GM12878 (cell line): Measurements from ENCODE around the gene SAMD15. TPM values are rescaled to one million over a fixed set of nuclear protein-coding genes. Genes with fewer than 3 reads are reported as not detected.
A peak's percentile ranks its signal among the peaks of the same experiment; 100 is the strongest.

ENCODE experiments used
- ATF7 ChIP-seq: fragments of 450-650 bp; IDR thresholded peaks from 2 replicates; pipeline ENCODE4 v1.6.1; 2016; ENCODE audit warnings: low read depth, mild to moderate bottlenecking
- FOXM1 ChIP-seq: IDR thresholded peaks from 2 replicates; pipeline ENCODE4 v1.6.1; 2012; ENCODE audit warnings: low read depth, mild to moderate bottlenecking, inconsistent platforms, low read length, moderate library complexity
- GABPA ChIP-seq: IDR thresholded peaks from 2 replicates; pipeline ENCODE4 v1.6.1; 2014; ENCODE audit warnings: antibody characterized with exemption, low read depth, mild to moderate bottlenecking, inconsistent platforms
- IKZF2 ChIP-seq, 2 experiments: fragments of 450-650 bp; IDR thresholded peaks; 2 replicates each; pipeline ENCODE4 v1.6.1; 2017; ENCODE audit warnings: mild to moderate bottlenecking in 2 of 2, moderate library complexity in 2 of 2
- IRF4 ChIP-seq: IDR thresholded peaks from 2 replicates; pipeline ENCODE4 v1.6.1; 2011; ENCODE audit warnings: low read depth, low read length
- JUND ChIP-seq: IDR thresholded peaks from 2 replicates; pipeline ENCODE4 v1.6.1; 2012; ENCODE audit warnings: low read depth, mild to moderate bottlenecking, low read length, improper control_type of control experiment, moderate library complexity
- MTA3 ChIP-seq: IDR thresholded peaks from 2 replicates; pipeline ENCODE4 v1.6.1; 2012; ENCODE audit warnings: low read length, inconsistent platforms, borderline replicate concordance
- NBN ChIP-seq: fragments of 450-650 bp; IDR thresholded peaks from 2 replicates; pipeline ENCODE4 v1.6.1; 2016
- NR2F1 ChIP-seq: fragments of 450-650 bp; conservative IDR thresholded peaks from 2 replicates; pipeline ENCODE4 v1.6.1; 2017; ENCODE audit warnings: mild to moderate bottlenecking
- POLR2AphosphoS2 ChIP-seq: IDR thresholded peaks from 2 replicates; pipeline ENCODE4 v1.6.1; 2011; ENCODE audit warnings: low read depth, mild to moderate bottlenecking, low read length, improper control_type of control experiment, moderate library complexity
- REST ChIP-seq: IDR thresholded peaks from 2 replicates; pipeline ENCODE4 v1.6.1; 2012; ENCODE audit warnings: mild to moderate bottlenecking, low read depth, low read length
- ZBTB4 ChIP-seq: fragments of 450-650 bp; formaldehyde crosslinking; IDR thresholded peaks from 2 replicates; pipeline ENCODE4 v1.4.0; 2022; ENCODE audit warnings: mild to moderate bottlenecking, moderate library complexity
- ZNF384 ChIP-seq: IDR thresholded peaks from 2 replicates; pipeline ENCODE4 v1.6.1; 2012; ENCODE audit warnings: low read depth, mild to moderate bottlenecking, low read length, improper control_type of control experiment, borderline replicate concordance
- polyA plus RNA-seq, 11 experiments: library from polyadenylated mRNA; depleted of rRNA in 4 of 11; unstranded in 6 of 11; stranded (reverse) in 5 of 11; fragments of >200 nt; fragmentation: Nextera tagmentation in 4 of 11; fragmentation: Illumina TruSeq in 1 of 11; extraction: Ambion mirVana in 4 of 11; extraction: Trizol in 1 of 11; gene quantifications; 1 replicate in 1 of 11; 2 replicates in 10 of 11; pipeline versions ENCODE4 v1.2.1 to v1.2.3, GENCODE V29; 2011 to 2016; ENCODE audit warnings: inconsistent platforms in 2 of 11, missing spikeins in 2 of 11, low read depth in 1 of 11
- total RNA-seq, 4 experiments: library from RNA; depleted of rRNA in 3 of 4; stranded (reverse); fragments of >200 nt in 3 of 4; fragmentation: Illumina TruSeq in 1 of 4; extraction: Trizol in 1 of 4; gene quantifications; 2 replicates each; pipeline versions ENCODE4 v1.2.1 to v1.2.3, GENCODE V29; 2013 to 2021
- TF ChIP-seq, protein P1 (sequence below): fragments of 450-650 bp; IDR thresholded peaks from 2 replicates; pipeline ENCODE4 v1.6.1; 2017; ENCODE audit warnings: mild to moderate bottlenecking, moderate library complexity
- TF ChIP-seq, protein P2 (sequence below): fragments of 150-350 bp; IDR thresholded peaks from 2 replicates; pipeline ENCODE4 v1.6.1; 2014; ENCODE audit warnings: mild to moderate bottlenecking, low read depth, low read length

The SAMD15 gene
- total and polyA plus RNA-seq, 10 of the 15 experiments (the other 5 are each of a cell fraction or from before 2014, with no cell fraction given), result 0.33 to 2.0 (median 0.97) TPM

GRCh38 chr14:77372304-77372841, 4.8 kb upstream of the SAMD15 start (continued):
- TF ChIP-seq, protein P1, sequence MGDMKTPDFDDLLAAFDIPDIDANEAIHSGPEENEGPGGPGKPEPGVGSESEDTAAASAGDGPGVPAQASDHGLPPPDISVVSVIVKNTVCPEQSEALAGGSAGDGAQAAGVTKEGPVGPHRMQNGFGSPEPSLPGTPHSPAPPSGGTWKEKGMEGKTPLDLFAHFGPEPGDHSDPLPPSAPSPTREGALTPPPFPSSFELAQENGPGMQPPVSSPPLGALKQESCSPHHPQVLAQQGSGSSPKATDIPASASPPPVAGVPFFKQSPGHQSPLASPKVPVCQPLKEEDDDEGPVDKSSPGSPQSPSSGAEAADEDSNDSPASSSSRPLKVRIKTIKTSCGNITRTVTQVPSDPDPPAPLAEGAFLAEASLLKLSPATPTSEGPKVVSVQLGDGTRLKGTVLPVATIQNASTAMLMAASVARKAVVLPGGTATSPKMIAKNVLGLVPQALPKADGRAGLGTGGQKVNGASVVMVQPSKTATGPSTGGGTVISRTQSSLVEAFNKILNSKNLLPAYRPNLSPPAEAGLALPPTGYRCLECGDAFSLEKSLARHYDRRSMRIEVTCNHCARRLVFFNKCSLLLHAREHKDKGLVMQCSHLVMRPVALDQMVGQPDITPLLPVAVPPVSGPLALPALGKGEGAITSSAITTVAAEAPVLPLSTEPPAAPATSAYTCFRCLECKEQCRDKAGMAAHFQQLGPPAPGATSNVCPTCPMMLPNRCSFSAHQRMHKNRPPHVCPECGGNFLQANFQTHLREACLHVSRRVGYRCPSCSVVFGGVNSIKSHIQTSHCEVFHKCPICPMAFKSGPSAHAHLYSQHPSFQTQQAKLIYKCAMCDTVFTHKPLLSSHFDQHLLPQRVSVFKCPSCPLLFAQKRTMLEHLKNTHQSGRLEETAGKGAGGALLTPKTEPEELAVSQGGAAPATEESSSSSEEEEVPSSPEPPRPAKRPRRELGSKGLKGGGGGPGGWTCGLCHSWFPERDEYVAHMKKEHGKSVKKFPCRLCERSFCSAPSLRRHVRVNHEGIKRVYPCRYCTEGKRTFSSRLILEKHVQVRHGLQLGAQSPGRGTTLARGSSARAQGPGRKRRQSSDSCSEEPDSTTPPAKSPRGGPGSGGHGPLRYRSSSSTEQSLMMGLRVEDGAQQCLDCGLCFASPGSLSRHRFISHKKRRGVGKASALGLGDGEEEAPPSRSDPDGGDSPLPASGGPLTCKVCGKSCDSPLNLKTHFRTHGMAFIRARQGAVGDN, result 0 out of 2 replicates have a peak, but pooled peaks have one; percentile 31
- TF ChIP-seq ATF7, result peak; percentile 59
- TF ChIP-seq POLR2AphosphoS2, result no peak
- TF ChIP-seq JUND, result no peak
- TF ChIP-seq ZBTB4 (CRISPR knock-in tag), result no peak
- TF ChIP-seq MTA3, result no peak
- TF ChIP-seq IKZF2 (IDR thresholded peaks at IDR 0.05), result peak; percentile 81 to 82; a peak in 3 of 4 replicates
- TF ChIP-seq IRF4, result no peak
- no peak for TF ChIP-seq FOXM1
- TF ChIP-seq, protein P2, sequence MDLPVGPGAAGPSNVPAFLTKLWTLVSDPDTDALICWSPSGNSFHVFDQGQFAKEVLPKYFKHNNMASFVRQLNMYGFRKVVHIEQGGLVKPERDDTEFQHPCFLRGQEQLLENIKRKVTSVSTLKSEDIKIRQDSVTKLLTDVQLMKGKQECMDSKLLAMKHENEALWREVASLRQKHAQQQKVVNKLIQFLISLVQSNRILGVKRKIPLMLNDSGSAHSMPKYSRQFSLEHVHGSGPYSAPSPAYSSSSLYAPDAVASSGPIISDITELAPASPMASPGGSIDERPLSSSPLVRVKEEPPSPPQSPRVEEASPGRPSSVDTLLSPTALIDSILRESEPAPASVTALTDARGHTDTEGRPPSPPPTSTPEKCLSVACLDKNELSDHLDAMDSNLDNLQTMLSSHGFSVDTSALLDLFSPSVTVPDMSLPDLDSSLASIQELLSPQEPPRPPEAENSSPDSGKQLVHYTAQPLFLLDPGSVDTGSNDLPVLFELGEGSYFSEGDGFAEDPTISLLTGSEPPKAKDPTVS, result no peak
- TF ChIP-seq GABPA, result no peak
- TF ChIP-seq NR2F1, result peak; percentile 92
- peak; percentile 95 for TF ChIP-seq ZNF384
- TF ChIP-seq NBN, result peak; percentile 71
- no peak for TF ChIP-seq REST
